Measurements from ENCODE around the gene CD2AP. TPM values are rescaled to one million over a fixed set of nuclear protein-coding genes. Genes with fewer than 3 reads are reported as not detected.

Gene CD2AP
- total RNA-seq, 1 experiment from 2014 or later, result 43.8 TPM

- TF ChIP-seq, protein P1, sequence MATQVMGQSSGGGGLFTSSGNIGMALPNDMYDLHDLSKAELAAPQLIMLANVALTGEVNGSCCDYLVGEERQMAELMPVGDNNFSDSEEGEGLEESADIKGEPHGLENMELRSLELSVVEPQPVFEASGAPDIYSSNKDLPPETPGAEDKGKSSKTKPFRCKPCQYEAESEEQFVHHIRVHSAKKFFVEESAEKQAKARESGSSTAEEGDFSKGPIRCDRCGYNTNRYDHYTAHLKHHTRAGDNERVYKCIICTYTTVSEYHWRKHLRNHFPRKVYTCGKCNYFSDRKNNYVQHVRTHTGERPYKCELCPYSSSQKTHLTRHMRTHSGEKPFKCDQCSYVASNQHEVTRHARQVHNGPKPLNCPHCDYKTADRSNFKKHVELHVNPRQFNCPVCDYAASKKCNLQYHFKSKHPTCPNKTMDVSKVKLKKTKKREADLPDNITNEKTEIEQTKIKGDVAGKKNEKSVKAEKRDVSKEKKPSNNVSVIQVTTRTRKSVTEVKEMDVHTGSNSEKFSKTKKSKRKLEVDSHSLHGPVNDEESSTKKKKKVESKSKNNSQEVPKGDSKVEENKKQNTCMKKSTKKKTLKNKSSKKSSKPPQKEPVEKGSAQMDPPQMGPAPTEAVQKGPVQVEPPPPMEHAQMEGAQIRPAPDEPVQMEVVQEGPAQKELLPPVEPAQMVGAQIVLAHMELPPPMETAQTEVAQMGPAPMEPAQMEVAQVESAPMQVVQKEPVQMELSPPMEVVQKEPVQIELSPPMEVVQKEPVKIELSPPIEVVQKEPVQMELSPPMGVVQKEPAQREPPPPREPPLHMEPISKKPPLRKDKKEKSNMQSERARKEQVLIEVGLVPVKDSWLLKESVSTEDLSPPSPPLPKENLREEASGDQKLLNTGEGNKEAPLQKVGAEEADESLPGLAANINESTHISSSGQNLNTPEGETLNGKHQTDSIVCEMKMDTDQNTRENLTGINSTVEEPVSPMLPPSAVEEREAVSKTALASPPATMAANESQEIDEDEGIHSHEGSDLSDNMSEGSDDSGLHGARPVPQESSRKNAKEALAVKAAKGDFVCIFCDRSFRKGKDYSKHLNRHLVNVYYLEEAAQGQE (IDR thresholded peaks at IDR 0.05; ENCODE audit: low read depth), result no peak
- TF ChIP-seq FOSL1 (IDR thresholded peaks at IDR 0.05; ENCODE audit: low read depth), result no peak
- no peak for TF ChIP-seq POLR2A (IDR thresholded peaks at IDR 0.05; ENCODE audit: borderline replicate concordance, extremely low read depth, insufficient read depth, insufficient read length)
Observed at GRCh38 chr6:47527274-47527673, 49.7 kb downstream of the CD2AP start (continued).

- no peak overlapping the region for H3K9ac ChIP-seq (ENCODE audit: low read length)
- no peaks in the 10 kb centered on the region for H3K4me1 ChIP-seq (ENCODE audit: control insufficient read depth in 1 of 2, insufficient read depth in 2 of 2, low read length in 2 of 2)
- H3K9me2 ChIP-seq (ENCODE audit: insufficient read depth), result no peaks in the 10 kb centered on the region
- RAD21 ChIA-PET (ENCODE audit: low non-redundant PET in 1 of 2, low total read pairs in 2 of 2, uncharacterized antibody in 2 of 2, unreplicated experiment in 2 of 2), result no interaction called here
- intact Hi-C loops (cut with micrococcal nuclease), result no loop called here
- H3K36me3 ChIP-seq (ENCODE audit: control insufficient read depth in 1 of 2, insufficient read depth in 2 of 2, low read length in 2 of 2), result peaks cover 0 to 2% of the 10 kb centered on the region in 2 experiments; a peak in 1 of 4 replicates
- no peak overlapping the region for H3K27ac ChIP-seq (ENCODE audit: low read depth, low read length)
- DNase-seq (ENCODE audit: low read depth, low spot score) (no peak), ATAC-seq (no peak)
- no peaks in the 10 kb centered on the region for H4K20me1 ChIP-seq (ENCODE audit: insufficient read depth)
- H3K4me2 ChIP-seq (ENCODE audit: low read length), result no peak overlapping the region
- CTCF ChIA-PET, result no interaction called here
- POLR2A ChIA-PET, result no interaction called here
- H3K79me2 ChIP-seq (ENCODE audit: insufficient read depth, low read length), result peaks cover 77% of the 10 kb centered on the region
- no peak overlapping the region for H3K4me3 ChIP-seq (replicated peaks in 1 of 2; ENCODE audit: low read depth in 1 of 2, low read length in 2 of 2)
- H3K9me3 ChIP-seq (ENCODE audit: control insufficient read depth in 1 of 2, insufficient read depth in 1 of 2, low read depth in 1 of 2, low read length in 2 of 2), result no peaks in the 10 kb centered on the region
- H3K27me3 ChIP-seq (ENCODE audit: insufficient read depth, low read length), result no peaks in the 10 kb centered on the region
- H2AFZ ChIP-seq (ENCODE audit: low read depth, low read length, poor library complexity, severe bottlenecking), result no peak overlapping the region
- TF ChIP-seq EZH2 (IDR thresholded peaks at IDR 0.05), result no peak
- BruUV-seq (replicated peaks), result no TSS peak
Observed at GRCh38 chr6:47529734-47530133, 52.1 kb downstream of the CD2AP start.
